CD4-positive, alpha-beta T cell treated with Interleukin-4 for 1 hour (primary cell): Measurements from ENCODE around the gene ZBTB8B.
"Not testable (repeated sequence)": the region's sequence is repeated elsewhere in the genome, so short reads cannot be mapped to it uniquely, and the experiment has no call there.

ENCODE experiments used
- DNase-seq, 2 donors: peaks; one replicate each; pipeline ENCODE4 v3.0.0-alpha.2; 2020 to 2022

The ZBTB8B gene

DNA sequence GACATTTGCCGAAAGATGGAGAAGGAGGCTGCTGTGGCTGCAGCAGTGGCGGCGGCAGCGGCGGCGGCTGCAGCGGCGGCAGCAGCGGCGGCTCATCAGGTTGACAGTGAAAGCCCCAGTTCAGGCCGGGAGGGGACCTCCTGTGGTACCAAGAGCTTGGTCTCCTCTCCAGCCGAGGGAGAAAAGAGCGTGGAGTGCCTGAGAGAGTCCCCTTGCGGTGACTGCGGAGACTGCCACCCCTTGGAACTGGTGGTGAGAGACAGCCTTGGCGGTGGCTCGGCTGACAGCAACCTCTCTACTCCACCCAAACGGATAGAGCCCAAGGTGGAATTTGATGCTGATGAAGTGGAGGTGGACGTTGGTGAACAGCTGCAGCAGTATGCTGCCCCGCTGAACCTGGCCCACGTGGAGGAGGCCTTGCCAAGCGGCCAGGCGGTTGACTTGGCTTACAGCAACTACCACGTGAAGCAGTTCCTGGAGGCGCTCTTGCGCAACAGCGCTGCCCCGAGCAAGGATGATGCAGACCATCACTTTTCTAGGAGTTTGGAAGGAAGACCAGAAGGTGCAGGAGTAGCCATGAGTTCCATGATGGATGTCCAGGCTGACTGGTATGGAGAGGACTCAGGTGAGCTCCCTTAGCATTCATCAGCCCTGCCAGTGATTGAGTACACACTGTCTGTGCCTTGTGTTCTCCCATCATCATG is 6.3 kb downstream of the ZBTB8B start:
- DNase-seq: no peak

DNA sequence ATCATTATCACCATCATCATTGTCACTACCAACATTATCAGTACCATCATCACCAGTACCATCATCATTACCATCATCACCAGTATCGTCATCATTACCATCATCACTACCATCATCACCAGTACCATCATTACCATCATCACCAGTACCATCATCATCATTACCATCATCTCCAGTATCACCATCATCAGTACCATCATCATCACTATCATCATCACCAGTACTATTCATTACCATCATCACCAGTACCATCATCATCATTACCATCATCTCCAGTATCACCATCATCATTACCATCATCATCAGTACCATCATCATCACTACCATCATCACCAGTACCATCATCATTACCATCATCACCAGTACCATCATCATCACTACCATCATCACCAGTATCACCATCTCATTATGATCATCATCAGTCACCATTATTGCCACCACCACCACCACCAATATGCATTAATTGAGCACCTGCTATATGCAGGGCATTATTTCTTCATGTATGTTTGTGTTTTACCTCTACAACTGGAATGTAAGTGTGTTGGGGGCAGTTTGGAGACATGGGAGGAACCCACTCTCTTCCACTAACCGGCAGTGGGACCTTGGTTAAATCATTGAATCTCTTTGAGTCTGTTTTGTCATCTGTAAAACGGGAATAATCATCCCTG is 7.0 kb downstream of the ZBTB8B start:
- no peak for DNase-seq

DNA sequence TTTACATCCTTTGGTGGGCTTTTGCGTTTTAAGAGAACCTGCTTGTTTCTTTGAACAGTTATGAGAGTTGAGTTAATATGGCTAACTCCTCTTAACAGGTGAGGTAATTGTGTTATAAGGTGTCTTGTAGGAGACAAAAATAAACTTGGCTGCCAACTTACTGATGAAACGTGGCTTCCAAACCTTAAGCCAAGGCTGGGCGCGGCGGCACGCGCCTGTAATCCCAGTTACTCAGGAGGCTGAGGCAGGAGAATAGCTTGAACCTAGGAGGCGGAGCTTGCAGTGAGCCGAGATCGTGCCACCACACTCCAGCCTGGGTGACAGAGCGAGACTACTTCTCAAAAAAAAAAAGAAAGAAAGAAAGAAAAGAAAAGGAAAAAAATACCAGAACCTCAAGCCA is 8.1 kb downstream of the ZBTB8B start:
- not testable (repeated sequence) for DNase-seq

DNA sequence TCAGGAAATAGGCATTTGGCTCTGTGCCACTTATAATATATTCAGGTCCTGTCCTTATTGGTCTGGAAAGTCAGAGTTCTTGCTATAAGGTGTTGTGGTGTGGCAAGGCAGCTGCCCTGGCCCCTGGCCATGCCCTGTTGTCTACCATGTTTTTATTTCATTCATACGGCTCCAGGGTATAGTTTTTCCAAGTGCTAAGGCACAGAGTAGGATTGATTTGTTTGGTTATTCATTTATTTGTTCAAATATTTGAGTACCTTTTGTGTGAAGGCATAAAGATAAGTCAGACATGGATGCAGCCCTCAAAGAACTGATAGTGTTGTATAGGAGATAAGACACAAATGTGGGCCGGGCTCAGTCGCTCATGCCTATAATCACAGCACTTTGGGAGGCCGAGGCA is 10.1 kb downstream of the ZBTB8B start:
- DNase-seq: no peak

DNA sequence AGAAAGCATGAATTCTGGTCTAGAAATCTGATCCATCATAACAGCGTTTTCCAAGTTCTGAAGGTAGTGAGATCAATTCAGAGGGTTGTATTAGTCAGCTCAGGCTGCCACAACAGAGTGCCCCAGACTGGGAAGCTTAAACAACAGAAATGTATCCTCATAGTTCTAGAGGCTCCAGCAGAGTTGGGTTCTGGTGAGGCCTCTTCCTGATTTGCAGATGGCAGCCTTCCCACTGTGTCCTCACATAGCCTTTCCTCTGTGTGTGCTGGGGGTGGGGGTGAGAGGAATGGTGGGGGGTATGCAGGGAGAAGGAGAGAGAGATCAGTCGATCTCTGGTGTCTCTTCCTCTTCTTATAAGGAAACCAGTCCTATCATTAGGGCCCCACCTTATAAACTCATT is 15.1 kb downstream of the ZBTB8B start:
- DNase-seq: no peak

DNA sequence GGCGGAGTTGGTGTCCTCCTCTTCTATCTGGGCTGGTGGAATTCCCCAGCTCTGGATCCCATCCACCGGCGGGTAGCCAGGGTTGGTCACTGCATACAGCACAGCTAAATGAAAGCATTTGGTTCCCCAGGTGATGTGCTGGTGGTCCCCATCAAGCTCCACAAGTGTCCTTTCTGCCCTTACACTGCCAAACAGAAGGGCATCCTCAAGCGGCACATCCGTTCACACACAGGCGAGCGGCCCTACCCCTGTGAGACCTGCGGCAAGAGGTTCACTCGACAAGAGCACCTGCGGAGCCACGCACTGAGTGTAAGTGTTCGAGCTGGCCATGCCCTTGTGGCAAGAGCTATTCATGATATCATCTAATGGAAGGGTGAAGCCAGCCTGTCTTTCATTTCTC is 15.9 kb downstream of the ZBTB8B start:
- no peak for DNase-seq

DNA sequence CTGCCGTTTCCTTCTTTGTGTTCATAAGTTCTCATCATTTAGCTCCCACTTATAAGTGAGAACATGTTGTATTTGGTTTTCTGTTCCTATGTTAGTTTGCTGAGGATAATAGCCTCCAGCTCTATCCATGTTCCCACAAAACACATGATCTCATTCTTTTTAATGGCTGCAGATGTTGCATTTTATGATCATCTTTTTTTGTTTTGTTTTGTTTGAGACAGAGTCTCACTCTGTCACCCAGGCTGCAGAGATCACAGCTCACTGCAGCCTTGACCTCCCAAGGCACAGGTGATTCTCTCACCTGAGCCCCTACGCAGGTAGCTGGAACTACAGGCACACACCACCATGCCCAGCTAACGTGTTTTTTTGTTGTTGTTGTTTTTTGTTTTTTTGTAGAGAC is 16.9 kb downstream of the ZBTB8B start:
- DNase-seq: not testable (repeated sequence)

DNA sequence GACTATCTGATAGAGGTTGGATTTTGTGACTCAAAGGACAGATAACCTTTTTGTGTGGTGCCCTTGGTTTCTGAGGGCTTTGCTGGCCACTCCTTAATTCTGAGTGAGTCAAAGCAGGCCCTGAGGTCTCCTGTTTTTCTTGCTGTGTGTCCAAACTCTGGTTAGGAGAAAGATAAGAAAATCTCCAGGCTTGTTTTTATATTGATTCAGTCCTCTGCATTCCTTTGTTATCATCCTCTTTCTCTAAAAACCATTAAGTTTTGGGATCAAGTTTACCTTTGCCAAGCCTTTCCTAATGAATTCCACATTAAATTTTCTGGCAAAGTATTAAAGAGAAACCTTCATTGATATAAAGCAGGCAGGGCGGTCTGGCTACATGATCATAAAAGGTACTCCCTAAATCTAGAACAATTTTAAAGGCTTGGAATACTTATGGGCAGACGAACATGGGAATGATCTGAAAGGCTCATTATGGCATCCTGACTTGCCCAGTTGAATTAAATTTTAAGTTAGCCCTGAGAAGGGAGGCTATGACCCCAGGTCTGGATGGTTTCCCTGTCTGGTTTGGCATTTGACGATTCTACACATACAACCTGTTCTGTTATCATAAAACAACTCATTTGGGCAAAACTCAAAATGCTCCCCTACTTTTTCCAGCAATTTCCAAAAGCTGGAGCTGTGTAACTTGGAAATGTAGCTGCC is 20.8 kb downstream of the ZBTB8B start:
- no peak for DNase-seq

DNA sequence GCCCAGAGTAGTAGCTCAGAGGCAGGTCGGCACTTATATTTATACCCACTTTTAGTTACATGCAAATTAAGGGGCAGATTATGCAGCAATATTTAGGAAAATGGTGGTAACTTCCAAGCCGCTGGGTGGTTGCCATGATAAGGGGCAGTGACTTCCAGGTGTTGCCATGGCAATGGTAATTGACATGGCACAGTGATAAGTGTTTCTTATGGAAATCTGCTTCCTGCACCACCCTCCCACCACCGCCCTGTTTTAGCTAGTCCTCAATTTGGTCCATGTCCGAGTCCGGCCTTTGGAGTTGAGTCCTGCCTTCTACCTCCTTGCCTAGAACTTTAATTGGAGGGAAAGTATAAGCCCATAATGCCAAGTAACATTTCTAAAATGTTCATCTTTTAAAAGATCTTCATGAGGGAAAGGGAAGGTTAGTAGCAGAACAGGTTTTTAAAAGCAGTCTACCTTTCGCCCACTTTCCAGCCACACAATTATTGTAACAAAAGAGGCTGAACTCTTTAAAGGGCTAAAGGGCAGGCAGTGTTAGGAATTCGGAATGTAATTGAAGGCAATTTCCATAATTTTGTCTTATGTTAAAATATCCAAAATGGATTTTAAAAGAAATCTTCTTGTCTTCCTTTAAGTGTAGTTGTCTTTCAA is 21.7 kb downstream of the ZBTB8B start:
- DNase-seq: no peak

DNA sequence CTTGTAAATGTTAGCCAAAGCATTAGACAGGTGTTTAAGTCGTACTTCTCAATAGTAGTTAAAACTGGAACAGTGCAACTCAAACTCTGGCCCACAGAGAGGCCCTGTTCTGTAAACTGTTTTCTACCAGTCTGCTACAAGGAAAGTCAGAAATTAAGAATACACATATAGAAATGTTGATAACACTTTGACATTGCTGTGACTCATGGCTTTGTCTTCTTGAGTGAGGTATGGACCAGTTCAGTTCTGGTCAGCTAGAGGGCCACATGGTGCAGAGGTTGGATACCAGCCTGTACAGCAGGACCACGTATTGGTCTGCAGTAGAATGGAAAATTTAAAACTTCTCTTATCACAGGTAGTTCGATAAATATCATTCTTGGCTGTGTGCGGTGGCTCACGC is 22.3 kb downstream of the ZBTB8B start:
- no peak for DNase-seq

DNA sequence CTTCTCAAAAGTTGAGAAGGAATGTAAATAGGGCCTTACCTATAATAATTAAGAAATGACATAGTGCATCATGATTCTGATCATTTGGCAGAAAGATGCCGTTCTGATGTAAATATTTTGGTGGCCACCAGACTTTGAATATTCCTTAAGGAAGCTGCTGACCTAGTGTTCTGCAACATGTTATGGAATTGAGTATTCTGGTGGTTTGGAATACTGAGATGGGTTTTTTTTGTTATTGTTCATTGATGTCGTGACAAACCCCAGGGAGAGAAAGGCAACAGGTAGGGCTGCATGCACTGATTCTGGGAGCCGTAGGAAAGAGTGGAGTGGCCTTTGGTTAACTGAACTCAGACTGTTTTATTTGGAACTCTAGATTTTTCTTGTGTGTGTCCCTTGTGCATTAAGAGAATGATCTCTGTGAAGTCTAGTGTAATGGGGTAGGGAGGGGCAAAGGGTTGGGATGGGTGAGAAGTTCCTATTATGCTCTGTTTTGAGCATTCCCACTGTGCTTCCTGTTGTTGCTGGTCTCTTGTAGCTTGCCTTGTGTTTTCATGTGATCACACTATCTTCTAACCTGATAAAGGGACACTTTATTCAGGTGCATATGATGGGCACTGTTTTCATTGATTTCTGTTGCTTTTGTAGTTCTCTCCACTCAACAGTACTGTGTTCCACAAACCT is 25.0 kb downstream of the ZBTB8B start:
- DNase-seq: no peak

DNA sequence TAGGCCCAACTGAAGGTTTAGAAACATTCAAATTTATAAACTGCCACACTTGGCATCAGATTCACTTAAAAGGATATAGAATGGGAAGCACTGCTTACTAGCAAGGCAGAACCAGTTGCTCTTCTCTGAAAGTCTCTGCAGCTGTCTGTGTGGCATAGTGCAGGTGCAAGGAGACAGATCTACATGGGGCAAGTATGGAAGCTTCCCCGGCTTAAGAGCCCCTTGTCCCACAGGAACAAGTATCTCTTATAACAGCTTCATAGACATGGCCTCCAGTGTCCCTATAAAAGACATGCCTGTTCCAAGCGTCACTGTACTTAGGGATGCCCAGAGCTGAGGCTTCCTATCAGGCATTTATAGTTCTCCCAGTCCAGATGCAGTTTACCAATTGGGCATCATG is 26.5 kb downstream of the ZBTB8B start:
- no peak for DNase-seq

DNA sequence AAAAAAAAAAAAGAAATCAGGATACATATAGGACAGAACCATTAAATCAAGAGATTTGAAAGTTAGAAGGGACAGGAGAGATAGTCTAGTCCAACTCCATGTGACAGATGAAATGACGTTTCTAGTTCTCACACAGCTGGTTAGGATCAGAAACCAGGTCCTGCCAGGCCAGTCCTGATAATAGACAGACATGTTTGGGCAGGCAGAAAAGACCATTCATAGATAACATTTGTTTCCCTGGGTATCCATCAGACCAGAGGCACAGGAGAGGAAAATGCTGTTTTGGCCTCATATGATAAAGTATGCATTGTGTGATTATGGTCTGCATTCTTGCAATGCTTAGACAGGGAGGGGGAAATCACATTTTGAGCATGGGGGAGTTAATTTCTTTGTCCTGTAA is 29.3 kb downstream of the ZBTB8B start:
- no peak for DNase-seq

DNA sequence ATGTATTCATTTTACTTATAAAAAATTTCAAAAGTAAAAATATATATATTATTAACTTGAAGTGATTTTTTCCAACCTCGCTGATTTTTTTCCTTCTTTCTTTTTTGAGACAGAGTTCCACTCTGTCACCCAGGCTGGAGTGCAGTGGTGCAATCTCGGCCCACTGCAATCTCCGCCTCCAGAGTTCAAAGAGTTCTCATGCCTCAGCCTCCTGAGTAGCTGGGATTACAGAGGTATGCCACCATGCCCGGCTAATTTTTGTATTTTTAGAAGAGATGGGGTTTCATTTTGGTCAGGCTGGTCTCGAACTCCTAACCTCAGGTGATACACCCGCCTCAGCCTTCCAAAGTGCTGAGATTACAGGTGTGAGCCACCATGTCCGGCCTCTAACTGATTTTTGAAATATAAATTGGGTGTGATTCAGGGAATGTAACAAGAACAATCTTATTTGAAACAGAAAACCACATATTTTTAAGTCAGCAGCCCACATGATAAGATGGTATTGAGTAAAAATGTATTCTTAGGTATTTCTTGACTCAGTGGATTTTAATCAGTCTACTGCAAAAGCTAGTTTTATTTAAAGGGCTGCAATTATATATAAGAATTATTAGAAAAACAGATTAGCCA is 30.0 kb downstream of the ZBTB8B start:
- no peak for DNase-seq

DNA sequence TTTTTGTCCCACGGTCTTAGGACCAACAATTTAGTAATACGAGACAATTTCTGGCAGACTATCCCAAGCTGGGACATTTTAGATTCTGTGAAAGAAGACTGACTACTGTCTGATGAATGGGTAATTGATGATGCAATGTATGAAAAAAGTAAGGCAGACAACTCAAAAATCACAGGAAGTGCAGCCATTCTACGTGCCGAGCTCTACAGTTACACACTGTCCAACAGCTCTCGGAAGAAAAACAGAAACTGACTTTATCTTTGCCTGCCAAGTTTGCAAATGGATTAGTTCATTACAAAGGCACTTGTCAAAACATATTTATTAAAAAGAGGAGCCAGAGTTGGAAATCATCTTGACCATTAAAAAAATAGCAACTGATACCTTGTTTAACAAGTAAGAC is 31.3 kb downstream of the ZBTB8B start:
- no peak for DNase-seq

DNA sequence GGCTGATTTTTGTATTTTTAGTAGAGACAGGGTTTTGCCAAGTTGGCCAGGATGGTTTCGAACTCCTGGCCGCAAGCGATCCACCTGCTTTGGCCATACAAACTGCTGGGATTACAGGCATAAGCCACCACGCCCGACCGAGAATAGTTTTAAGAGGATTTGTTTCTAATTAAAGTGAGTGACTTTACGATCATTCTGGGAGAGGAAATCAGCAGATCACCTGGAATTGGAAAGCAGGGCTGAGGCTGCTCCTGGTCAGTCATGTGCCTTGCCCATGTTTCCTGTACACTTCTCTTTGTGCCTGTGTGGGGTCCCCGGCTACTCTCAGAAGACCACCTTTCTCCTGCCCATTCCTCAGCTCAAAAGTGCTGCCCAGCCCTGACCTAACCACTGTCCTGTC is 33.9 kb downstream of the ZBTB8B start:
- DNase-seq: no peak

DNA sequence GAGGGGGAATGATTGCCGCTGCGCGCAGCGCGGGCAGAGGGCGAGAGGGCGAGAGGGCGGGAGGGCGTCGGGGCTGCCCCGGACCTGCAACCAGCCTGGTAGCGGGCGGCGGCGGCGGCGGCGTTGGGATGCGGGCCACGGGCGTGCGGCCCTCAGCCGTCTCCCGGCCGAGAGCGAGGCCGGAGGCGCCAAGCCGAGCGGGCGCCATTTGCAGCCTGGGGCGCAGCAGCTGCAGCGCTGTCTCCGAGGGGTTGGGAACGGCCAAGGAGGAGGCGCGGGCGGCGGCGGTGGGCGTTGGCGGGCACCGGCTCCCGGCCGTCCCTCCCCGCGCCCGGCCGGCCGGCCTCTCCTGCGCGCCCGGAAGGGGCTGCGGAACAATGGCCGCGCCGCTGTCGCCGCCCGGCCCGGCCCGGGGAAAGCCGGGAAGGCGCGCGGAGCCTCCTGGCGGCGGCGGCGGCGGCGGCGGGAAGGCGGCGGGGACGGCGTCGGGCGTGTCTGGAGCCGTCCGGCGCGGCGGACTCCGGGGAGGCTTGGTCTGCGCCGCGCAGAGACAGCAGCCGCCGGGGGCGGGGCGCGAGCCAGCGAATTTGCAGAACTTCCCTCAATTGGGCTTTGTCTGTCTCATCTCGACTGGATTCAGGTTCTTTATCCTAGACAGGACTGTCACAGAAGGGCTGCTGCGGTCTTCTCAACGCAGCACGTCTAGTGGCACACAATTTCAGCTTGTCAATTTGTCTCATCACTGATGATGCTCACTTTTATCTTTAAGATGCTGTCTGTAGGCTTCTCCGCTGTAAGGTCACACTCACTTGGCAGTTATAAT is 35.7 kb downstream of the ZBTB8B start:
- peak; percentile 15 to 16 for DNase-seq

DNA sequence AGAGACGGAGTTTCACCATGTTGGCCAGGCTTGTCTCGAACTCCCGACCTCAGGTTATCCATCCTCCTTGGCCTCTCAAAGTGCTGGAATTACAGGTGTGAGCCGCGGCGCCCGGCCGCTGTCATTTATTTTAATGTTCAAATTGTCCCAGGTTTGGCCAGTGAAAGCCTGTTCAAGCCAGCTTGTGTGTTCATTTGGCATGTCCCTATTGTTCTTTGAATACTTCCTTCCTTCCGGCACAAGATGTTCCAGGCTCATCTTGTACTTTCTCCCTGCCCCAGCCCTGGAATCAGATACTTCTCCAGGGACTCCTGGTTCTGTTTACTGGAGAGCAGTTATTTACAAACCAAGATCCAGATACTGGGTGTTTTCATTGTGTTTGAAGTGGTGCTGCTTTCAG is 37.0 kb downstream of the ZBTB8B start:
- DNase-seq: no peak

DNA sequence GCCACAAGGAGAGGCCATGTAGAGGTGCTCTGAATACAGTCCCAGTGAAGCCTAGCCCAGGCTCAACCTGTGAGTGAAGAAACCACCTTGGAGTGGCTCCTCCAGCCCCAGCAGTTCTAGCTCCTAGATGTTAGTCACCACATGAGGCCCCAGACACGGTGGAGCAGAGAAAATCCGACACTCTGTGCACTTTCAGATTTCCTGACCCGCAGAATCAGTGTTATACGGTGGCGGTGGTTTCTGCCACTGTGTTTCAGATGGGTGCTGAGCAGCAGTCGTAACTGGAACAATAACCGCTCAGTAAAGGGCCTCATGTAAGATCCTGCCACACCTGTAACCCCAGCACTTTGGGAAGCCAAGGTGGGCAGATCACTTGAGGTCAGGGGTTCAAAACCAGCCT is 38.3 kb downstream of the ZBTB8B start:
- DNase-seq: no peak

DNA sequence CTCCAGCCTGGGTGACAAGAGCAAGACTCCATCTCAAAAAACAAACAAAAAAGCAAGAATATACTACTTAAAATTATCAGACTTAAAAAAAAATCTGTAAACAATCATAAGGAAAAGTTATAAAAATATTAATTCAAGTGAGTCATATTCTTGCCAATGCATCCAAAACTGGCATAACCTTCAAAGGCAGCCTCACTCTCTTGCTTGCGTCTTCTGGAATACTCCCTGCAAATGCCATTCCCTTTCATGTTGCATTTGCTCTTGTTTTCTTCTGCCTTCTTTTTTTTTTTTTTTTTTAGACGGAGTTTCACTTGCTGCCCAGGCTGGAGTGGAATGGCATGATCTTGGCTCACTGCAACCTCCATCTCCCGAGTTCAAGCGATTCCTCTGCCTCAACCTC is 42.1 kb downstream of the ZBTB8B start:
- no peak for DNase-seq

DNA sequence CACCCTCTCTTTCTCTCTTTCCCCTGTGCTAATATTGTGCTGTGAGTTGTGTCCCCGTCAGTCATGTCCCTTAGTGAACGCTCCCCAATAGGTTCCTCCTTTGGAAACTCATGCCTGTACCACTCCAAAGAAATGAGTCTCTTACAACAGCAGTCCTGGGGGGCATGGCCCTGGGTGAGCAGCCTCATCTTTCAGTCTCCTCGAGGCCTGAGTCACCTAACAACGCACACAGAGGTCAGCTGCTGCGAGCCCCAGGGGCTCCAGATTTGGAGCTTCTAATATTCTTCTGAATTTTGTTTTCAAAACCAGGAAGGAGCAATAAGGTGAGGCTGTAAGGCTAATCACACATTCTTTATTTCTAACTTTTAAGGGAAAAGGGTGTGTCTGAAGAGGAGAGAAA is 43.9 kb downstream of the ZBTB8B start:
- no peak for DNase-seq

DNA sequence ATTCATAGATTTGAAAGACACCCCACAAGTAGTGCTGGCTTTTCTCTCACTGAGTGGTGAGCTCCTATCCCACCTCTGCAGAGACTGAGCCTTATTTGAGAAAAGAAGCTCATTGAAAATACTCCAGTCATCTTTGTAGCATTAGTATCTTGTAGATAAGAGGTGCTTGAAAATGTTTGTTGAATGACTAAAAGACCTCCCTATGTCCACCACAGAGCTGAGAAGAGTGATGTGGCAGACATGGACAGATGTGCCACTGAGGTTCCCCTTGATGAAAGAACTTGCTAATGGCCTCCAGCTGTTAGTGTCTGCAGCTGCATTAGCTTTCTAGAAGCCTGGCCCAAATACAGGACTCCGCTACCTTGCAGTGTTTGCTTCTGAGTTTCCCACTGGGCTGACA is 45.1 kb downstream of the ZBTB8B start:
- no peak for DNase-seq
